Tibial nerve (tissue), 4 donors: ENCODE data around the gene PLXNB2. TPM values are rescaled to one million over a fixed set of nuclear protein-coding genes. Genes with fewer than 3 reads are reported as not detected.

Experiments
- DNase-seq, 2 donors: peaks; one replicate each; pipeline ENCODE4 v3.0.0-alpha.2; 2019; ENCODE audit warnings: low spot score in 2 of 2
- H3K27ac ChIP-seq, 4 donors: fragments of 200-600 bp; sonication (generic) in 3 of 4; one replicate each; pipeline ENCODE4 v1.5.1; 2017 to 2019; ENCODE audit warnings: mild to moderate bottlenecking in 1 of 4
- H3K27me3 ChIP-seq, 2 donors: fragments of 200-600 bp; sonication (generic) in 1 of 2; one replicate each; pipeline versions ENCODE4 v1.5.1 to v1.6.0; 2017 to 2019
- H3K36me3 ChIP-seq, 3 donors: fragments of 200-600 bp; sonication (generic); one replicate each; pipeline ENCODE4 v1.5.1; 2018 to 2019
- H3K4me1 ChIP-seq, 4 donors: fragments of 200-600 bp; sonication (generic) in 3 of 4; one replicate each; pipeline ENCODE4 v1.5.1; 2017 to 2019
- H3K4me3 ChIP-seq, 4 donors: fragments of 200-600 bp; sonication (generic) in 3 of 4; one replicate each; pipeline ENCODE4 v1.5.1; 2017 to 2019; ENCODE audit warnings: mild to moderate bottlenecking in 1 of 4, moderate library complexity in 1 of 4
- H3K9me3 ChIP-seq, 4 donors: fragments of 200-600 bp; sonication (generic) in 3 of 4; one replicate each; pipeline ENCODE4 v1.5.1; 2017 to 2019
- CTCF ChIP-seq, 5 experiments: fragments of 200-600 bp in 3 of 5; fragments of 450-650 bp in 2 of 5; sonication (generic) in 3 of 5; IDR thresholded peaks; one replicate each; pipeline ENCODE4 v1.5.1; 2016 to 2019; ENCODE audit warnings: antibody characterized with exemption in 5 of 5, mild to moderate bottlenecking in 3 of 5, moderate library complexity in 2 of 5
- EP300 ChIP-seq, 2 donors: sonication (generic); formaldehyde crosslinking; IDR thresholded peaks; one replicate each; pipeline ENCODE4 v1.6.1; 2017; ENCODE audit warnings: antibody characterized with exemption in 2 of 2, mild to moderate bottlenecking in 1 of 2
- POLR2A ChIP-seq, 2 donors: fragments of 450-650 bp; IDR thresholded peaks; one replicate each; pipeline ENCODE4 v1.6.1; 2017; ENCODE audit warnings: antibody characterized with exemption in 2 of 2, mild to moderate bottlenecking in 2 of 2, moderate library complexity in 2 of 2
- WGBS, 2 donors: methylation state at CpG; one replicate each; pipeline ENCODE4 v1.1.5; 2018; 5-methylcytosine and 5-hydroxymethylcytosine counted together
- total RNA-seq, 4 donors: library from RNA; depleted of rRNA; stranded (reverse); fragments of >200 nt; gene quantifications; one replicate each; pipeline ENCODE4 v1.1.0, GENCODE V29; 2016

Gene PLXNB2
- total RNA-seq, 4 donors from 2014 or later = 135 to 193 (median 165) TPM

- H3K27me3 ChIP-seq = peaks cover 0 to 49% of the 10 kb centered on the region in 2 donors
- H3K27ac ChIP-seq = no peak overlapping the region
- H3K9me3 ChIP-seq = no peaks in the 10 kb centered on the region
- H3K4me1 ChIP-seq = peaks cover 0 to 54% (median 21%) of the 10 kb centered on the region in 4 donors
- no peak for DNase-seq
- no peak overlapping the region for H3K4me3 ChIP-seq
- 81 to 90% methylated on average over 9 to 14 of the region's 15 CpGs for WGBS, 2 donors
- H3K36me3 ChIP-seq = no peaks in the 10 kb centered on the region
- TF ChIP-seq EP300 (IDR thresholded peaks at IDR 0.05) = no peak
- no peak for TF ChIP-seq POLR2A (IDR thresholded peaks at IDR 0.05)
- no peak for TF ChIP-seq CTCF (IDR thresholded peaks at IDR 0.05)
Measured at GRCh38 chr22:50264104-50264745, 43.2 kb downstream of the PLXNB2 start.

- peaks cover 0 to 43% (median 11%) of the 10 kb centered on the region in 4 donors for H3K4me1 ChIP-seq
- no peak overlapping the region for H3K4me3 ChIP-seq
- H3K36me3 ChIP-seq = no peaks in the 10 kb centered on the region
- no peaks in the 10 kb centered on the region for H3K9me3 ChIP-seq
- no peak for DNase-seq
- peaks cover 0 to 58% of the 10 kb centered on the region in 2 donors for H3K27me3 ChIP-seq
- no peak for TF ChIP-seq CTCF (IDR thresholded peaks at IDR 0.05)
- TF ChIP-seq EP300 (IDR thresholded peaks at IDR 0.05) = no peak
- no peak for TF ChIP-seq POLR2A (IDR thresholded peaks at IDR 0.05)
- 38 to 49% methylated on average over 8 of the region's 9 CpGs for WGBS, 2 donors
- H3K27ac ChIP-seq = no peak overlapping the region
Measured at GRCh38 chr22:50262973-50263617, 44.4 kb downstream of the PLXNB2 start.

GRCh38 chr22:50262460-50262911 lies 45.0 kb downstream of the PLXNB2 start:
- H3K4me1 ChIP-seq = peaks cover 0 to 37% (median 7%) of the 10 kb centered on the region in 4 donors
- 60 to 79% methylated on average over 4 to 7 of the region's 7 CpGs for WGBS, 2 donors
- H3K27ac ChIP-seq = no peak overlapping the region
- no peaks in the 10 kb centered on the region for H3K9me3 ChIP-seq
- H3K27me3 ChIP-seq = peaks cover 0 to 64% of the 10 kb centered on the region in 2 donors
- TF ChIP-seq CTCF (IDR thresholded peaks at IDR 0.05) (no peak), POLR2A (IDR thresholded peaks at IDR 0.05) (no peak), EP300 (IDR thresholded peaks at IDR 0.05) (no peak)
- no peaks in the 10 kb centered on the region for H3K36me3 ChIP-seq
- no peak overlapping the region for H3K4me3 ChIP-seq
- no peak for DNase-seq

- Histone ChIP-seq H3K27ac (peak within 1 kb of the TSS in 1 of 4 donors; percentile 36), H3K27me3 (peaks cover 0 to 63% of the 10 kb centered on the region in 2 donors), H3K9me3 (no peaks in the 10 kb centered on the region), H3K4me3 (peak within 1 kb of the TSS; percentile 24 to 52 (median 34)), H3K4me1 (peaks cover 0 to 31% (median 4%) of the 10 kb centered on the region in 4 donors), H3K36me3 (no peaks in the 10 kb centered on the region)
- no peak for TF ChIP-seq POLR2A (IDR thresholded peaks at IDR 0.05)
- no peak for TF ChIP-seq CTCF (IDR thresholded peaks at IDR 0.05)
- no peak for TF ChIP-seq EP300 (IDR thresholded peaks at IDR 0.05)
- no peak for DNase-seq
- 4 to 21% methylated on average over 10 to 29 of the region's 61 CpGs for WGBS, 2 donors
Measured at GRCh38 chr22:50261615-50262459, 45.6 kb downstream of the PLXNB2 start, which contains the start of gene MAPK12. MAPK12 (minus strand) TSS chr22:50261683; CDS start chr22:50261509, 174 bp downstream.
